ENCODE results near the gene LHFPL2.

- TF ChIP-seq POLR2A (IDR thresholded peaks at IDR 0.05): no peak
- no peak for TF ChIP-seq CTCF (IDR thresholded peaks at IDR 0.05)
Observed at GRCh38 chr5:78546276-78546996, 102.1 kb downstream of the LHFPL2 start.

Data from uterus (tissue), 2 donors.